Measurements from ENCODE around the gene TESK2.

The TESK2 gene

GRCh38 chr1:45452503-45452902 is 38.5 kb downstream of the TESK2 start:
- TF ChIP-seq EP300 (IDR thresholded peaks at IDR 0.05; ENCODE audit: borderline replicate concordance) (no peak), RAD21 (IDR thresholded peaks at IDR 0.05; ENCODE audit: low read depth) (no peak), YY1 (IDR thresholded peaks at IDR 0.05; ENCODE audit: low read depth) (no peak), CREB1 (IDR thresholded peaks at IDR 0.05; ENCODE audit: low read depth) (no peak)

- TF ChIP-seq ZBTB7A (IDR thresholded peaks at IDR 0.05; ENCODE audit: low read depth) (no peak), EP300 (IDR thresholded peaks at IDR 0.05; ENCODE audit: borderline replicate concordance) (no peak), FOXM1 (IDR thresholded peaks at IDR 0.05; ENCODE audit: borderline replicate concordance, low read depth) (no peak), CREB1 (IDR thresholded peaks at IDR 0.05; ENCODE audit: low read depth) (no peak), YY1 (IDR thresholded peaks at IDR 0.05; ENCODE audit: low read depth) (no peak), TAF1 (IDR thresholded peaks at IDR 0.05; ENCODE audit: low read depth) (no peak), RAD21 (IDR thresholded peaks at IDR 0.05; ENCODE audit: low read depth) (no peak), EGR1 (IDR thresholded peaks at IDR 0.05) (no peak), TEAD4 (IDR thresholded peaks at IDR 0.05) (no peak)
These were observed 42.6 kb downstream of the TESK2 start for GRCh38 chr1:45448357-45448756.

GRCh38 chr1:45446950-45447672 is 43.9 kb downstream of the TESK2 start:
- no peak for TF ChIP-seq RAD21 (IDR thresholded peaks at IDR 0.05; ENCODE audit: low read depth)
- TF ChIP-seq FOXM1 (IDR thresholded peaks at IDR 0.05; ENCODE audit: borderline replicate concordance, low read depth): no peak
- no peak for TF ChIP-seq EGR1 (IDR thresholded peaks at IDR 0.05)
- TF ChIP-seq CREB1 (IDR thresholded peaks at IDR 0.05; ENCODE audit: low read depth): no peak
- TF ChIP-seq TAF1 (IDR thresholded peaks at IDR 0.05; ENCODE audit: low read depth): no peak
- no peak for TF ChIP-seq ZBTB7A (IDR thresholded peaks at IDR 0.05; ENCODE audit: low read depth)
- TF ChIP-seq TCF12 (IDR thresholded peaks at IDR 0.05; ENCODE audit: low read depth): no peak
- no peak for TF ChIP-seq REST (IDR thresholded peaks at IDR 0.05; ENCODE audit: low read depth)
- no peak for TF ChIP-seq TEAD4 (IDR thresholded peaks at IDR 0.05)
- no peak for TF ChIP-seq CEBPB (IDR thresholded peaks at IDR 0.05)
- no peak for TF ChIP-seq NFIC (IDR thresholded peaks at IDR 0.05)

- no peak for TF ChIP-seq TAF1 (IDR thresholded peaks at IDR 0.05; ENCODE audit: low read depth)
- no peak for TF ChIP-seq YY1 (IDR thresholded peaks at IDR 0.05; ENCODE audit: low read depth)
- no peak for TF ChIP-seq ZBTB7A (IDR thresholded peaks at IDR 0.05; ENCODE audit: low read depth)
- TF ChIP-seq EGR1 (IDR thresholded peaks at IDR 0.05): no peak
- no peak for TF ChIP-seq FOXM1 (IDR thresholded peaks at IDR 0.05; ENCODE audit: borderline replicate concordance, low read depth)
- no peak for TF ChIP-seq MAX (IDR thresholded peaks at IDR 0.05)
- no peak for TF ChIP-seq USF1 (IDR thresholded peaks at IDR 0.05)
- no peak for TF ChIP-seq EP300 (IDR thresholded peaks at IDR 0.05; ENCODE audit: borderline replicate concordance)
- no peak for TF ChIP-seq TEAD4 (IDR thresholded peaks at IDR 0.05)
- no peak for TF ChIP-seq REST (IDR thresholded peaks at IDR 0.05; ENCODE audit: low read depth)
These were observed 44.4 kb downstream of the TESK2 start for GRCh38 chr1:45446530-45446929.

- TF ChIP-seq TAF1 (IDR thresholded peaks at IDR 0.05; ENCODE audit: low read depth): no peak
- no peak for TF ChIP-seq CEBPB (IDR thresholded peaks at IDR 0.05)
- no peak for TF ChIP-seq CREB1 (IDR thresholded peaks at IDR 0.05; ENCODE audit: low read depth)
These were observed 46.3 kb downstream of the TESK2 start for GRCh38 chr1:45444609-45445131.

- TF ChIP-seq REST (IDR thresholded peaks at IDR 0.05; ENCODE audit: low read depth) (no peak), EGR1 (IDR thresholded peaks at IDR 0.05) (no peak), CREB1 (IDR thresholded peaks at IDR 0.05; ENCODE audit: low read depth) (no peak), YY1 (IDR thresholded peaks at IDR 0.05; ENCODE audit: low read depth) (no peak), TCF12 (IDR thresholded peaks at IDR 0.05; ENCODE audit: low read depth) (no peak), EP300 (IDR thresholded peaks at IDR 0.05; ENCODE audit: borderline replicate concordance) (no peak), TEAD4 (IDR thresholded peaks at IDR 0.05) (no peak), NFIC (IDR thresholded peaks at IDR 0.05) (no peak), ZBTB7A (IDR thresholded peaks at IDR 0.05; ENCODE audit: low read depth) (no peak), RAD21 (IDR thresholded peaks at IDR 0.05; ENCODE audit: low read depth) (no peak), CEBPB (IDR thresholded peaks at IDR 0.05) (no peak), USF1 (IDR thresholded peaks at IDR 0.05) (no peak), MAX (IDR thresholded peaks at IDR 0.05) (no peak), FOXM1 (IDR thresholded peaks at IDR 0.05; ENCODE audit: borderline replicate concordance, low read depth) (no peak), TAF1 (IDR thresholded peaks at IDR 0.05; ENCODE audit: low read depth) (no peak)
These were observed 47.1 kb downstream of the TESK2 start for GRCh38 chr1:45443580-45444446.

All from Ishikawa (cell line).